GM12892 (cell line): ENCODE measurements around the gene C1QA.

Experiments used
- DNase-seq: peaks from one replicate; pipeline ENCODE4 v3.0.0; 2011; ENCODE audit not compliant: insufficient read length
- FAIRE-seq: peaks from 2 replicates; lab custom pipeline; 2011; peaks lifted over from hg19 to GRCh38; lab: Jason Lieb, UNC
- POLR2A ChIP-seq: IDR thresholded peaks from 2 replicates; pipeline ENCODE4 v1.6.1; 2011; ENCODE audit warnings: low read depth, low read length, control low read depth
- POLR2AphosphoS5 ChIP-seq: IDR thresholded peaks from 2 replicates; pipeline ENCODE4 v1.6.1; 2011; ENCODE audit warnings: low read depth, low read length, control low read depth
- TAF1 ChIP-seq: IDR thresholded peaks from 2 replicates; pipeline ENCODE4 v1.6.1; 2011; ENCODE audit warnings: low read depth, mild to moderate bottlenecking, control low read depth, low read length, borderline replicate concordance

The C1QA gene

DNA sequence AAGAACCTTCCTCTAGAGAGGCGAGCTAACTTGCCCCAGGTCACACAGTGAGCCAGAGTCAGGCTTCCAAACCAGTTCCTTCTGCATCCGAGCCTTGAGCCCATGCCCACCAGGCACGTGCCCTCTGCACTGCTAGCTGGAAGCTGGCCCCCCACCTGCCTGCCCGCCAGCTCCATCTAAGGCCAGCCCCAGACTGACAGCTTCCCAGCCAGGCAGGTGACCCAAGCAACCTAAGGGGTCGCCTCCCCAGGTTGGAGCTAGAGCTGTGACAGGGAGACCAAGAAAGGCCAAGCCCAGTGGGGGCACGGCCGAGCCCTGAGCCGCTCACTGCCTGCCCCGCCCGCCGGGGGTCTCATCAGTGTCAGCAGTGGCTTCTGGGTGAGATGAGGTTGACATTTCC is 19.9 kb upstream of the C1QA start:
- FAIRE-seq (no peak), DNase-seq (no peak)
- no peak for TF ChIP-seq TAF1
- TF ChIP-seq POLR2AphosphoS5, result no peak
- TF ChIP-seq POLR2A, result no peak

DNA sequence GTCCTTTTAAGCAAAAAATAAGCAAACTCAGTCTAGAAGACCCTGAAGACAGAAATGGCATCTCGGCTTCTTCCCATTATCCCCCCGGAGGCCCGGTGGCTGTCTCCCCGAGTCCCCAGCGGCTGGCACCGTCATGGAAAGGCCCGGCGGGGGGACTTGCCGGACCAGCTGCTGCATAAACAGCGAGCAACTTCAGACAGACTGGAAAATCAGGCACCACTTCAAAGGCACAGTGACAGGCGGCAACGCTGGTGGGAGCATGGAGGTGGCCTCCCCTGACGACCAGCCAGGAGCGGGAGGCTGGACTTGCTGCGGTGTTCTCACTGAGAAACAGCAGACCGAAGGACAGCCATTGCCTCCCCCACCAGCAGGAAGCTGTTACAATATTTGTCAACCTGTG is 18.4 kb upstream of the C1QA start:
- TF ChIP-seq POLR2AphosphoS5, result no peak
- no peak for TF ChIP-seq TAF1
- no peak for TF ChIP-seq POLR2A
- FAIRE-seq (no peak), DNase-seq (no peak)

- DNase-seq (no peak), FAIRE-seq (no peak)
- no peak for TF ChIP-seq POLR2AphosphoS5
- no peak for TF ChIP-seq POLR2A
Observed at GRCh38 chr1:22619252-22619651, 17.2 kb upstream of the C1QA start.

GRCh38 chr1:22619798-22620197 is 16.6 kb upstream of the C1QA start:
- TF ChIP-seq POLR2A (no peak), POLR2AphosphoS5 (no peak), TAF1 (no peak)
- FAIRE-seq (no peak), DNase-seq (no peak)

DNA sequence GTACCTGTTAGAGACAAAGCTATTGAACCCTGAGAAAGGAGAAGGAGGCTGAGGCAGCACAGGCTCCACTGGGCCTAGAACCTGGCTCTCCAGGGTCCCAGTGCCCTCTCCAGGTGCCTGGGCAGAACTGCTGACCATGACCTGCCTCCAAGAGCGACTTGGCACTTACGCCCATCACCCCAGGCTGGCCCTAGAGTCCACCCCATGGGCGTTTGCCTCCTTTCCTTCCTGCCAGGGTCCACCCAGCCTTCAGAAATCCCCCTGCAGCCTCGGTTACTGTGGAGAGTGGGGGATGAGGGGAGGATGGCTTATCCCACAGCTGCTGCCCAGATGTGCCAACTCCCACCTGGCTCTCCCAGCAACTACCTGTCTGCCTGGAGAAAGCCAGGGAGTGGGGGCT is 14.7 kb upstream of the C1QA start:
- DNase-seq (no peak), FAIRE-seq (no peak)
- TF ChIP-seq POLR2AphosphoS5 (no peak), POLR2A (no peak), TAF1 (no peak)

DNA sequence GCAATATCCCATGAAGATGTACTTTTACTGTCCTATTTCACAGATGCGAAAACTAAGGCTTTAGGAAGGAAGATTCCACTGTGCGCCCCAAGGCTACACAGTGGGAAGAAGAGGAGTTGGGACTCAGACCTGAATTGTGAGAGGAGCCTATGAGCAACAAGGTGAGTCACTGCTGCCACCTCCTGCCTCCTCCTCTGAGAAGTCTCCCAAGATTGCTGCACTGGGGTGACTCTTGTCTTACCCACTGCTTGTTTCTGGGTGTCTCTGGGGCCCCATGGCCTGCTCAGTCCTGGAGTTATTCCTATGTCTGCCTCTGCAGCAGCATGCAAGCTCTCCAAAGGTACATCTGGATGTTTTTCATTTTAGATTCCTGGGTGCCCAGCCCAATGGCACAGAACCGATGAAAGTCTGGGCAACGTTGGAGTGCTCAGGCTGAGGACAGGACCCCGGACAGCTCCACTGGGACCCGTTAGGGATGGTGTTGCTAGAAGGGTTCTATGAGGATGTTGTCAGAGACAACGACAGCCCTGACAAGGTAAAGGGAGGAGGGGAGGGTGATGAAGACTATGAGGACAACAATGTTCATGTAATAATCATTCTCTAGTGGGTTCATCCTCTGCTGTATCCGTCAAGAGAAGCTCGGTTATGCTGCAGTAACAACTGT is 11.0 kb upstream of the C1QA start:
- TF ChIP-seq POLR2A (no peak), POLR2AphosphoS5 (no peak), TAF1 (no peak)
- DNase-seq (no peak), FAIRE-seq (no peak)

DNA sequence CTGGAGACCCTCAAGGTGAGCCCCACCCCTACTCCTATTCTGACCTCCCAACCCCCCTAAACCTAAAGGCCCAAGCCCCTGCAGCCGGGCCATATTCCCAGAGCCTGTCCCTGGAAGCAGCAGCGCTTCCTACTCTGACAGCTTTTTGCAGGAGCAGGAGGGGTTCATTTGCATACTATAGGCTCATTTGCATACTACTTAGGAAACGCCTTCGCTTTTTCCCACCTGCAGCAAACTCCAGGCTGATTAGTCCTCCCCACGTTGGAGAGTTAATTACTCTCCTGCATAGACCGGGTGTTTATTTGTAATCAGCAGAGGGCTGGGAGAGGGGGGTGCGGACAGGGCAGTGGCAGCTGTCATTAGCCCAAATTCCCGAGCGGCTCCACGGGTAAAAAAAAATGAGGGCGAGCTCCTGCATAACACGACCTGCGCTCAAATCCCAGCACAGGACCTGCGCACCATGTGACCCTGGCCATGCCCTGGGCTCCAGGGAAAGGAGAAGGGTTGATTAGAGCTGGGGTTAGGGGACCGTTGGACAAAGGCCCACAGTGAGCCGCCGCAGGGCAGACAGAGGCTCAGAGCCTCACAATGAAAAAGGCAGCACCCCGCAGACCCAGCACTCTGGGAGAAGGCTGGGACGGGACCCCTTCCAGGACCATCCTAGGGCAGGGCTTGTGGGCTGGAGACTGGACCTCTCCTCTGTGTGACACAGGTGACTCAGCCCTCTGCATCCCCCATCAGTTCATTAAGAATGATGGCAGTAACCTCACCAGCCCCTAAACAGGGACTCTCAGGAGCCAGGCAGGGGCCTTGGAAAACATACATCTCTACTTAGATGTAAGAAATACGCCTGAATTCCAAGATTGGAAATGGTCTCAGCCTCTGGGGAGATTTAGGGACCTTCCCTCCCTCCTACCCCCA is 9.9 kb upstream of the C1QA start:
- DNase-seq (no peak), FAIRE-seq (no peak)
- no peak for TF ChIP-seq POLR2A
- TF ChIP-seq POLR2AphosphoS5, result no peak
- TF ChIP-seq TAF1, result no peak

GRCh38 chr1:22627331-22627730 is 9.1 kb upstream of the C1QA start:
- DNase-seq (no peak), FAIRE-seq (no peak)
- no peak for TF ChIP-seq TAF1
- no peak for TF ChIP-seq POLR2AphosphoS5
- TF ChIP-seq POLR2A, result no peak

GRCh38 chr1:22628698-22629444 is 7.6 kb upstream of the C1QA start:
- no peak for FAIRE-seq
- no peak for TF ChIP-seq POLR2AphosphoS5
- no peak for TF ChIP-seq TAF1
- no peak for TF ChIP-seq POLR2A

GRCh38 chr1:22629886-22630285 is 6.5 kb upstream of the C1QA start:
- FAIRE-seq, result no peak
- TF ChIP-seq POLR2AphosphoS5 (no peak), POLR2A (no peak), TAF1 (no peak)

More at GRCh38 chr1:22628698-22629444, 7.6 kb upstream of the C1QA start:
- no peak for DNase-seq

DNA sequence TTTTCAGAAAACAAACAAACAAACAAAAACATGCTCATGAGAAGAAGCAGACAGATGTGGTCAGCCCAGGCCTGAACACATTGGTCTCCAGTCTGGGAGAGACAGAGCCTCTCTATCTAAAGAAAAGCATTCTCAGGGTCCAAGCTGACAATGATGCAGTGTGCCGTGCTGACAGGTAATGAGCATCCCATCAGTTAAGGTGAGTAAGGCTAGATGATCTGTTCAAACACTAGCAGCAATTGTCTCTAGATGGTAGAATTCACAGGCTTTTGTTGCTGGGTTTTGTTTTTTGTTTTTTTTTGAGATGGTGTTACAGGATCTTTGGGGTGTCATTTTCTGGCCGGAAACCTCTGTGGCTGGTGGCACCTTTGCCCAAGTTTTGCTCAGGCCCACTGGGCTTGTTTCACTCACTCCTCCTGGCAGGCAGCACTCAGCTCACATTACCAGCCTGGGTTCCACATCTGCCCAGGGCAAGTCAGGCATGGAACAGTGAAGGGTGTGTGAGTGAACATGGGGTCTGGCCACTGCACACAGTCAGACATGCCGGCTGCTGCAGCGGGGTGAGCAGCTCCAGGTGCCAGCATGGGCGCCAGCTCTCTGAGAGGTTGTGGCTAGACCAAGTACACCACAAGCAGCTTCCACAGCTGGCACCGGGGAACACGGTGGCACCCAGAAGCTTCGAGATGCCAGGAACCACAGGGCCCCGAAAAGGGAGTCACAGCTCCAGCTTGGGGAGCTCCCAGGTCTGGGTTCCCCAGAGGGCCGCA is 2.5 kb upstream of the C1QA start:
- DNase-seq (no peak), FAIRE-seq (no peak)
- no peak for TF ChIP-seq TAF1
- no peak for TF ChIP-seq POLR2AphosphoS5
- TF ChIP-seq POLR2A, result no peak

More at GRCh38 chr1:22629886-22630285, 6.5 kb upstream of the C1QA start:
- no peak for DNase-seq

GRCh38 chr1:22635436-22635835 is 992 bp upstream of the C1QA start:
- DNase-seq, result no peak

More at GRCh38 chr1:22635436-22635835, 992 bp upstream of the C1QA start:
- no peak for FAIRE-seq
- no peak for TF ChIP-seq POLR2A
- TF ChIP-seq POLR2AphosphoS5, result no peak
- TF ChIP-seq TAF1, result no peak
